Inflammatory macrophage treated with lipopolysaccharide for 1 hour (primary cell): ENCODE data around the gene SF3B2.

Experiments used
- DNase-seq, 2 donors: peaks; one replicate each; pipeline ENCODE4 v3.0.0-alpha.2; 2020 to 2022

The SF3B2 gene

DNA sequence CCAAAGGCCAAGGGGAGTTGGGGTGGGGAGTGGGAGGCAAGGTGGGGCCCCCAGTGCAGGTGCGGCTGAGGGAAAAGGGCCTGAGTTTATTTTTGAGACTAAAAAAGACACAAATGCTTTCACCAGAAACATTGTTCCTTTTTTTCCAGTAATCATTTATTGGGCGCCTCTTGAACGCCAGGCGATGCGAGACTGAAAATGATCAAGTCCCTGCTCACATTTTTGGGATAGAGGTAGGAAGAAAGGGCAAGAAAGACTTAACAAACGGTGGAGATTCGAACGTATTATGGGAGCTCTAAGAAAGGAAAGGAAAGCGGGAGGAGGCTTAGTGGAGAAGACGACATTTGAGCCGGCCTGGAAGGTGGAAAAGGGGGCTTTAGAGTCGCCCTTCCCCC is 796 bp upstream of the SF3B2 start:
- DNase-seq = no peak

DNA sequence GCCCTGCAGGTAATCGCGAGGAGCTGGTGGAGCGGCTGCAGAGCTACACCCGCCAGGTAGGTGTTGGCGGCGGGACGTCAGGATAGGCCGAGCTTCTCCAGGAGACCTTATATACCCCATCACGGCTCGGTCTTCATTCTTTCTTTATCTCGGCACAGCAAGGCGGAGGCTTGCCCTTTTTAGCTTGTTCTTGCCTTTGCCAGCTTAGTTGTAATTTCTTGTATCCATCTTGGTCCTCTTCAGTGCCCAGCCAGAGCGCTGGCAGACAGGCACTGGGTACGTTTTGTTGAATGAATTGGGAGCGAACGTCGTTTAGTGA is 459 bp downstream of the SF3B2 start:
- no peak for DNase-seq

DNA sequence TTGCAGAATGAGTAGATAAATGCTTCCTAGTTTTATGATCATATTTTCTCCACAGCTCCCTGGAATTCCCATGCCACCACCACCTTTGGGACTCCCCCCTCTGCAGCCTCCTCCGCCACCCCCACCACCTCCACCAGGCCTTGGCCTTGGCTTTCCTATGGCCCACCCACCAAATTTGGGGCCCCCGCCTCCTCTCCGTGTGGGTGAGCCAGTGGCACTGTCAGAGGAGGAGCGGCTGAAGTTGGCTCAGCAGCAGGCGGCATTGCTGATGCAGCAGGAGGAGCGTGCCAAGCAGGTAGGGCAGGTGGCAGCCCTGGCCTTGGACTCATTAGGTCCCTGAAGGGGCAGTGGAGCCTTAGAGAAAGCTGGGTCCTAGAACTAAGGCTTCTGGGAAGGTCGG is 2.9 kb downstream of the SF3B2 start:
- no peak for DNase-seq

DNA sequence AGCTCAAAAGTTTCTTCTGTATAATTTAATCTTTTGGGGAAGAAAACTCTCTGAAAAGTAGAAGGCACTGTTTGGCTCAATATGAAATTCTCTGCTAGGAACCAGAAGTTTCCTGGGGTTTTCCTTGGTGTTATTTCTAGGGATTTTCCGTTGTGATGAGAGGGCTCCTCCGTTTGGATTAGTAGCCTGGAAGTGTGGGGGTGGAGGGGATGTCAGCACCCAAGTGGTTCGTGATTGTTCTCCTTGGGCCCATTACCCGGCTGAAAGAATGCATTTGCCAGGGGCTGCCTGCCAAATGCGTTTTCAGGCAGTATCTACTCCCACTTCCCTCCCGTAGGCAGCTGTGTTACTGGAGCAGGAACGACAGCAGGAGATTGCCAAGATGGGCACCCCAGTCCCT is 4.3 kb downstream of the SF3B2 start:
- peak; percentile 62 to 82 for DNase-seq

DNA sequence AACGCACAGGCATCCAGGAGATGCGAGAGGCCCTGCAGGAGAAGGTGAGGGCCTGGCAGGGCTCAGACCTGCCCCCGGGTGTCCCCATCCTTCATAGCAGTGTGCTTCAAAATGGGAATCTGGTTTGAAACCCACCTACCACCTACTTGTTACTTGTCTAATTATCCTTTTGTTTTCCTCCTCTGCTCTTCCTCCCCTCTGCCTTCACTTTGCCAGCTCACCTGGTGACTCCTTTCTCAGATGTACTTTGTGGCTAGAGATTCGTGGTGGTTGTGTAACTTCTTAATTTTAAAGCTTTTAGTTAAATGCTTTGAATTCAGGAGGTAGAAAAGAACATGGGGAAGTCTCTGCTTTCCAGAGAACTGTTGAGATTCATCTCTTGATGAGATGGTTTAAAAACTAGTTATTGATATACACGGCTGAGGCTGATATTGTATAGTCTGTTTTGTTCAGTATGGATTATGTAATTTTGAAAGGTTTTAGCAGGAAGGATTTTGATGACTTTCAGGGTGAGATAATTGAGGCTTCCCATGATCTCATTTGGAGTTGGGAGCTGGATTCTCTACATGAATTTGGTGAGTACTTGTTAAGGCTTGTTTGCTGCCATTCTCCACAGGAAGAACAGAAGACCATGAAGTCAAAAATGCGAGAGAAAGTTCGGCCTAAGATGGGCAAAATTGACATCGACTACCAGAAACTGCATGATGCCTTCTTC is 8.0 kb downstream of the SF3B2 start:
- no peak for DNase-seq

DNA sequence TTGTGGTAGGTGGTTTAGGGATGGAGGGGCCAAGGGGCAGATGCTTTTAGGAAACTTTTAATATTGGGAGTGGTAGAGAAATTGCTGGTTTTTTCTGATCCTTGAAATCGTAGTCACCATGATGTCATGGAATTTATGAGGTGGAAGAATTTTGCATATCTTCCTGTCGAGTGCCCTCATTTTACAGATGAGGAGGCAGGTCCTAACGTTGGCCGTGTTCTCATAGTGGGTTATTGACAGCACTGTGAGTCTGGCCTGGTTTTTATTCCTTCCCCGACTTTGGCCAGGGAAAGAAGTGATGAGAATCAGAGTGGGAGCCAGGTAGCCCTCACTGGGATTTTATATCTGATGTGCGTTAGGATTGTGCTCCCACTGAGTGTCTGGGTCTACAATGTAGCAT is 9.1 kb downstream of the SF3B2 start:
- no peak for DNase-seq

DNA sequence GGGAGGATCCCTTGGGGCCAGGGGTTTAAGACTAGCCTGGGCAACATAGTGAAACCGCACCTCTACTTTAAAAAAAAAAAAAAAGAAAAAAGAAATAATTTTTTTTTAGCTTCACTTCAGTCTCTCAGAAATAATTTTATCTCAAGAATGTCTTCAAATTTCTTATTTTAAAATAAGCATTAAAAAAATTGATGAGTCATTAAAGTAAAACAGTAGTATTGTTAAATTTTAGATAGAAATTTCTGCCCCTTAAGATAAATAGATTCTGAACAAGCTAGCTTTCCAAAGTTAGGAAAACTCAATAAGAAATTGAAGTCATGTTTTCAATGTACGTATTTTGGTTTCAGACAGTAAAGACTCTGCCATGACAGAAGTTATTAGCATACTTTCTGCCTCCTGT is 10.2 kb downstream of the SF3B2 start:
- no peak for DNase-seq

DNA sequence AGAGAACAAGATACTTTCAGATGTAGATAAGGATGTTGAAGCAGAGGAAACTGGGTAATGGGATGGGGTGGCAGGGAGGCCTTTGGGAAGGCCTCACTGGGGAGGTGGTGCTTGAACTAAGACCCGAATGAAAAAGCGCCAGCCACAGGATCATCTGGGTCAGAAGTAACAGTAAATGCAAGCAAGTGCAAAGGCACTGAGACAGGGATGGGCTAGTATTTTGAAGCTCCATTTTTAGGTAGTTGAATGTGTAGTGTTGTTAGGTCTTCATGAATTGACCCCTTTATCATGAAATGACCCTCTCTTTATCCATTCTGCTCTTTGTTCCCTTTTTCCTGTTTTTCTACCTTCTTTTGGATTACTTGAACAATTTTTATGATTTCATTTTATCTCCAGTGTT is 11.7 kb downstream of the SF3B2 start:
- DNase-seq = no peak

DNA sequence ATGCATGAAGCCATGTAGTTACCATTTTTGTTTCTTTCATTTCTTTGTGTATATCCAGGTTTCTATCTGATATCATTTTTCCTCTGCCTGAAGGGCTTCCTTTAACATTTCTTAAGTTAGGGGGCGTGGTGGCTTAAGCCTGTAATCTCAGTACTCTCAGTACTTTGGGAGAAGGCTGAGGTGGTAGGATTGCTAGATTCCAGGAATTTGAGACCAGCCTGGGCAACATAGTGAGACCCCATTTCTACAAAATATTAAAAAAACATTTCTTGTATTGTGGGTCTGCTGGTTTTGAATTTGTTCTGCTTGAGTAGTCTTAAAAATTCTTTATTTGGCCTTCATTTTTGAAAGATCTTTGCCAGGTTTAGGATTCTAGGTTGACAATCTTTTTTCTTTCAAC is 12.4 kb downstream of the SF3B2 start:
- no peak for DNase-seq

DNA sequence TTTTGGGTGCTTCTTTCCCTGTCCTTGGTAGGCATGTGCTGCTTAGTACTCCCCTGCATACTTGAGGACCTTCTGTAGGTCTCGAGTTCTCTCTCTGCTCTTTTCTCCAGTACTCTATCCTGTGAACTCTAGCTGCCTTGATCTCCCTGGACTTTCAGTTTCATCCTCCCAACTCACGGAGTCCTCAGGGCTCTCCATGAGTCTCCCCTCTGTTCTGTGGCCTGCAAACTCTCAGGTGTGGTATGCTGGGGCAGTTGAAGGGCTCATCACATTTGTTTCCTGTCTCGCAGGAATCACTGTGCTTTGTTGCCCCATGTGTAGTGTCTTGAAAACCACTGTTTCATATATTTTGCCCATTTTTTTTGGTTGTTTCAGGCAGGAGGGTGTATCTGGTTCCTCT is 14.6 kb downstream of the SF3B2 start:
- DNase-seq = no peak

DNA sequence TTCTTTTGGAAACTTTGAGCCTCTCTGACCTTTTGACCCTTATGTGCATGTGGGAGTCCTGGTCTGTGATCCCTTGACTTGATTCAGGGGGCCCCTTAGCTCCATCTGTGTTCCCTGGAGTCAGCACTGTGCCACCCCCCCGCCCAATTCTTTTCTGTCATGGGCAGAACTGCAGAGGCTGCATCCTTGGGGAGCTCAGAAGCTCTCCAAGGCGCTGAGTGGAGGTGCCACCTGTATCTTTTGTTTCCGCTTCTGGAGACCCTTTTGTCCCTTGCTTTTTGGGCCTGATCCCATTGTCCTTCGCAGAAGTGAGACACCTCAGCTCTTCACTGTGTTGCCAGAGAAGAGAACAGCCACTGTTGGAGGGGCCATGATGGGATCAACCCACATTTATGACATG is 15.5 kb downstream of the SF3B2 start:
- no peak for DNase-seq

DNA sequence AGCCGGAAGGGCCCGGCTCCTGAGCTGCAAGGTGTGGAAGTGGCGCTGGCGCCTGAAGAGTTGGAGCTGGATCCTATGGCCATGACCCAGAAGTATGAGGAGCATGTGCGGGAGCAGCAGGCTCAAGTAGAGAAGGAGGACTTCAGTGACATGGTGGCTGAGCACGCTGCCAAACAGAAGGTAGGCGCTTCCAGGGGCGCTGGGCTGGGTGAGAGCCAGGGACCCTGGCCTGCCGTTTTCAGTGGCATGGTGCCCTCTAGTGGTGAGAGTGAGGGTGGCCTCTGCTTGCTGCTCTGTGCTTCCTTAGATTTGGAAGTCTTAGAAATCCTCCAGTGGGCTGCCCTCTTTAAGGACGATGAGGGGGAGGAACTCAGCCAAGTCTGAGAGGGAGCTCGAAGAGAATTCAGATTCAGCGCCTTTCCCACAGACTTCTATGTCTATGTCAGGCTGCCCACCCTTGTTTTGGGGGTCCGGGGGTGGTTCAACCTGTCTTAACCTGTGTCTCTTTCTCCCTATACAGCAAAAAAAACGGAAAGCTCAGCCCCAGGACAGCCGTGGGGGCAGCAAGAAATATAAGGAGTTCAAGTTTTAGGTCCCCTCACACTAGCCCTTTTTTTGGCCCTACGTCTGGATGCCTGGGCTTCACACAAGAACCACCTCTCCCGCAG is 16.1 kb downstream of the SF3B2 start:
- DNase-seq = peak; percentile 42 to 84

DNA sequence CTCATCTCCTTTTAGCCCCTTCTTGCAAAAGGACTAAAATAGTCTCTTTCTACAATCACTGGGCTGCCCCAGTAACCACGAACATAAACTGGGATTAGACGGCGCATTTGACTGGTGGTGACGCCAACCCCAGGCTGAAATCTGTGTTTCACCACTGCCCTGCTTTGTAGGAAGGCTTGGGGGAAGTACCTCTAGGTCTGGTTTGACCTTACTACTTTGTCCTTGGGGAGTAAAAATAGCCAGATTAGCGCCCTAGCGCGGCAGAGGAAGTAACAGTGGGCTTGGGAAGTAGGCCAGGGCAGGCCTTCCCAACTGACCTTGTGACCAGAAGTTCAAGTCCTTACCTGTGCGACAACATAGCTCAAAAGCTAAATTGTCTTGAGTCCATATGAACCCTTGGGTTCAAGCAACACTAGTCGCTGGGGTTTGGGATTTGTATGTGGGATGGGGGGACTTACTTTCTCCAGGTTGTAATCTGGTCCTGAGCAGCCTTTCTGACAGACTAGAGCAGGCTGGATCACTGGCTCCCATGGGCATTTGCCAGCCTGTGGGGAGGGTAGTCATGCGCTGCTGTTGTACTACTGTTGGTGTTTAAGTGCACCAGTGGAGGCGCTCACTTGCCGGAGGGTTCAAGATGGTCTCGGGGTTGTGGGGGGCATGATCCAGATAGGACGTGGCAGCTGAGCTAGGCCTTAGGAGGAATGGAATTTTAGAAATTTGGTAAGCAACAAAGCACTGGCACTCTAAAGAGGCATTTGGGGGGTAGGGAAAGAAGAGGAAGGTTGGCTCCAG is 17.0 kb downstream of the SF3B2 start:
- DNase-seq = peak; percentile 86 to 96

DNA sequence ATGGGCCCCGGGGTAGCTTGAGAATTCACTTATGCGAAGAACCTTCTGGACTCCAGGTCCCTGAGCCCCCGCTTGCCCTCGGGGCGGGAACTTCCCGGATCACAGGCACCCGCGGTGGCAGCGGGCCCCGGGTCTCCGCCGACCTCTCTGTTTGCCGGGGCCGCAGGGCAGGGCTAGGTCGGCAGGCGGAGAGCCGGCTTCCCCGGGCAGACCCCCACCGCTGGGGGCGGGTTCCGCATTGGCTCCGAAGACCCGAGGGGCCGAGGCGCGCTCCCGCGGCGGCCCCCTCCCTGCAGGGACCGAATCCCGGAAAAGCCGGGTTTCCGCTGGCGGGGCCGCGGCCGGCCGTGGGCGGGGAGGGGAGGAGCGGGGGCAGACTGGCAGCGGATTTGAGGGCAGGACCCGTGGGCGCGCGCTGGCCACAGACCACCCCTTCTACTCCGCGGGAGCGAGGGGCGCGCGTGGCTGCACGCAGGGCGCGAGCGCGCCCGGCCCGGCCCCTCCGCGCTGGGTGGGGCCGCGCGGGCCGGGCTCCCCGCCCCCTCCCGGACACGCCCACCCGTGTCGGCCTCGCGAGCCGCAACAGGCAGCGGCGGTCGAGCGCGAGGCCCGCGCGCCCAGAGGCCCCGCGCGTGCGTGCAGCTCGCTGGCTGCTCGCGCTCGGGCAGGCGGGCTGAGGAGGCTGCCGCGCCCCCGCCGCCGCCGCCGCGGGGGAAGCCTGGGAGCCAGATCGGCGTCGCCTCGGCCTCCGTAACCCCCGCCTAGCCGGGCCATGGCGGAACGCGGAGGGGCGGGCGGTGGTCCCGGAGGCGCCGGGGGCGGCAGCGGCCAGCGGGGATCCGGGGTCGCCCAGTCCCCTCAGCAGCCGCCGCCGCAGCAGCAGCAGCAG is 17.8 kb downstream of the SF3B2 start, which contains the start of gene PACS1:
Gene PACS1, plus strand, starts transcription at position 558 of the 889 bp plus-strand sequence. Its CDS starts 215 bp downstream, at position 773.
- peak; percentile 55 to 59 for DNase-seq

DNA sequence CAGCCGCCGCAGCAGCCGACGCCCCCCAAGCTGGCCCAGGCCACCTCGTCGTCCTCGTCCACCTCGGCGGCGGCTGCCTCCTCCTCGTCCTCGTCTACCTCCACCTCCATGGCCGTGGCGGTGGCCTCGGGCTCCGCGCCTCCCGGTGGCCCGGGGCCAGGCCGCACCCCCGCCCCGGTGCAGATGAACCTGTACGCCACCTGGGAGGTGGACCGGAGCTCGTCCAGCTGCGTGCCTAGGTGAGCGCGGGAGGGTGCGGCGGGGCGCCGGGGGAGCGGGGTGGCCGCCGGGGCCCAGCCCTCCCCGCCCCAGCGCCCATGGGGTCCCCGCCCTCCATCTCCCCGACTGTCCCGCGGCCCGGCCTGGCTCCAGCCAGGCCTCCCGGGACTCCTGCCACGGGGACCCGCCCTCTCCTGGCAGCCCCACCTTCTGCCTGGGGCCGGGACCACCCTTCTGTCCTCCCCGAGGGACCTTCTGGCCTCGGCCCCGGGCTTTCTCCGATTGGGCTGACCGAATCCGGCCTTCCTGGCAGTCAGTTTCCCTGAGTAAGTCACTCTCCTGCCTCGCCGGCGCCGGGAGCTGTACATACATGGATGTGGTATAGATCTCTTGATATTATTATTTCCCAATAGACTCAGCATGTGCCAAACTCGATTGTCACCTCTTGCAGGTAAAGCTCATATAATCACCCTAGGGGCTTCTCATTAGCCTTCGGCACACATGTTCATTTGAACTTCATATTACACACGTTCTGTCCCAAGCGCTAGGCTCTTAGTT is 18.6 kb downstream of the SF3B2 start:
- DNase-seq = no peak

DNA sequence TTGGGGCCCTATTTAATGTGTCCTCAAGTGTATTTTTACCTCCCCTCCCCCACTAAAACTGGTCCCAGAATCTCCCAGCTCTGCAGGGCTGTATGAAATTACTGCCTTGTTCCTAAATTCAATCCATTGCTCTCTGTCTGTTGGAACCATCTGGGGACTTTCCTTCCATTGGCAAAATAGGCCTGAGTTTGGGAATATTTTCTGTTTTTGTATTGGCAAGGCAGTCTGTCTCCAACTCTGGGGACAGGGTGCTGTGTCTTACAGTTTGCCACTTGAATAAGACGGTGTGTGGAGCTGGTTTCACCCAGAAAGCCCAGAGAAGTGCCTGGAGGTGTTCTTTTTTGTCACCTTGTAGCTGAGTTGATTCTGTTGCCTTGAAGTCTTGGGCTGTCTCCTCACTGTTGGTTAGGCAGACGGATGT is 19.2 kb downstream of the SF3B2 start:
- no peak for DNase-seq

DNA sequence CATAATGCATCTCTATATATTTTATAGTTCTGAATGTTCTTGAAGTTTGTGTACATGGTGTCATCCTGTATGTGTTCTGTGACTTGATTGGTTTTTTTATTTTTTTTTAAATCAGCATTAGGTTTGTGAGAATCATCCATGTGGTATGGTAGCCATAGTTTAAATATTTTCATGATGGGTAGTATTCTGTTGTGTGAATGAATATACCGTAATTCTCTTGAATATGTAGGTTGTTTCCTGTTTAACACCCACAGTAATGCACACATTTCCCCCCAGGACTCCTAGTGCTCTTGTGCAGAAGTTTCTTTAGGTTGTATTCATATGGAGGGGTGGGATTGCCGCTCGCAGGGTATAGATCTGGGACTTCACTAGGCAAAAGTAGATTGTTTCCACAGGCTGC is 19.9 kb downstream of the SF3B2 start:
- DNase-seq = no peak

DNA sequence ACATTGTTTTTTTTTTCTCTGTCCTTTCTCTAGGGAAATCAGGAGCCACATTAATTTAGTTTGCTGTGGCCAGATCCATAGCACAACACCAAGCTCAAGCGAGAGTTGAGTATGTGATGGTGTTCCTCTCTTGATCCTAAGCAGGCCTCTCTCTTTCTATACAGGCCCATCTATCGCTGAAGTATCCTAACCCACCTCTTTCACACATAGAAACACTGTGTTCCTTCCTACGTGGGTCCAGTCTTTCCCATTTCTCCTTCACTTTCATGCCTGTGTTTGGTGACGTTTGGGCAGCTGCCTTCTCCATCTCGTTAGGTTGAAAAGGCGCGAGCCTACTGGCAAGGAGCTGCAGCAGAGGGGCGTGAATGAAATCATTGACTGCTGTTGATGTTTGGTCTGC is 20.4 kb downstream of the SF3B2 start:
- DNase-seq = no peak

DNA sequence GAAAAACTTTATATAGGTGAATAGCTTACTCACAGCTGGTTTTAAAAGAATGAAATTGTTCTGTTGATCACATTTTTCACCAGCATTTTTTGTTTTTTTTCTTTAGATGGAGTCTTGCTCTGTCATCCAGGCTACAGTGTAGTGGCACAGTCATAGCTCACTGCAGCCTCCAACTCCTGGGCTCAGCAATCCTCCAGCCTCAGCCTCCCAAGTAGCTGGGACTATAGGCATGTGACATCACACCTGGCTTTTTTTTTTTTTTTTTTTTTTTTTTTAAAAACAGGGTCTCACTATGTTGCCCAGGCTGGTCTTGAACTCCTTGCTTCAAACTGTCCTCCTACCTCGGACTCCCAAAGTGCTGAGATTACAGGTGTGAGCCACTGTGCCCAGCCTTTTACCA is 21.5 kb downstream of the SF3B2 start:
- DNase-seq = no peak

DNA sequence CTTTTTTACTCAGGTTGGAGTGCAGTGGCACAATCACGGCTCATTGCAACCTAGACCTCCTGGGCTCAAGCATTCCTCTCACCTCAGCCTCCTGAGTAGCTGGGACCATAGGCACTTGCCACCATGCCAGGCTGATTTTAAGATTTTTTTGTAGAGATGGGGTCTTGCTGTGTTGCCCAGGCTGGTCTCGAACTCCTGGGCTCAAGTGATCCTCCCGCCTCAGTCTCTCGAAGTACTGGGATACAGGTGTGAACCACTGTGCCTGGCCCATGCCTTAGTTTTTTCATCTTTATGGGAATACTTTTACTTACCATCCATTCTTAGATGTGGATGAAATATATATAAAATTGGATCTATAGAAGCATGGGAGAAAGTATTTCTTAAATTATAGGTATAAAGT is 23.1 kb downstream of the SF3B2 start:
- no peak for DNase-seq

DNA sequence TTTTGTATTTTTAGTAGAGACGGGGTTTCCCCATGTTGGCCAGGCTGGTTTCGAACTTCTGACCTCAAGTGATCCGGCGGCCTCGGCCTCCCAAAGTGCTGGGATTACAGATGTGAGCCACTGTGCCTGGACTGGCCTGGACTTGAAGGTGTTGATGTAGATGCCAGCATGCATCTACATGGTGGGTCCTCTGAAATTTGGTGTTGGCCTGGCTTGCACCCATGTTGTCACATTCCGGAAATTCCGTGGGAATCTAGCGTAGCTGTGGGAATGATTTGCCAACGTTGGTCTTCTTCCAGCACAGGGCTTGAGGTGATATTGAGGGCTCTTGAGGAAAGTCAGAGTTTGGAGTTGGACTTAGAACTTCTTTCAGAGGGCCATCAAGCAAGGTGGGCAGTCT is 24.4 kb downstream of the SF3B2 start:
- DNase-seq = no peak

DNA sequence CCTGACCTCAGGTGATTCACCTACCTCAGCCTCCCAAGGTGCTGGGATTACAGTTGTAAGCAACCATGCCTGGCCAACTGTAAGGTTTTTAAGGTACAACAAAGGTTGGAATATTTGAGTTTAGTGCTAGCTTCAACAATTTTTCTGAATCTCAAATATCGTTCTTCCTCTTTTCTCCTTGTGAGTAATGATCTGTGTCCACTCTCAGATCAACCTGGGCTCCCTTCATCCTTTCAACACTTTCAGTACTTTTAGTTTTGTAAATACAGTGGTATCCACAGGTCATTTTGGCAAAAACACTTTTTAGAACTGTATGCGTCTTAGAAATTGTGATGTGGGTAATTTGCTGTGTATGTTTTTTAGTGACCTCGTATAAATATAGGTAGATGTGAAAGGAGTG is 25.8 kb downstream of the SF3B2 start:
- DNase-seq = no peak
